Body of pancreas (tissue), 4 donors: ENCODE data around the gene RPL41. TPM values are rescaled to one million over a fixed set of nuclear protein-coding genes. Genes with fewer than 3 reads are reported as not detected.

Experiments used
- ATAC-seq: fragments of 150-250 bp; one replicate; pipeline ENCODE4 v1.9.1; 2016
- DNase-seq, 4 donors: peaks; one replicate each; pipeline ENCODE4 v3.0.0-alpha.2; 2019
- H3K27ac ChIP-seq, 4 donors: fragments of 200-600 bp; sonication (generic); 1 replicate in 3 of 4; 2 replicates in 1 of 4; pipeline versions ENCODE4 v1.5.1 to v1.6.1; 2016 to 2019; ENCODE audit warnings: mild to moderate bottlenecking in 1 of 4, mixed read lengths in 1 of 4, moderate library complexity in 1 of 4
- H3K27me3 ChIP-seq, 2 donors: fragments of 200-600 bp; sonication (generic); one replicate each; pipeline ENCODE4 v1.6.0; 2016; ENCODE audit warnings: mild to moderate bottlenecking in 1 of 2
- H3K36me3 ChIP-seq, 2 donors: fragments of 200-600 bp; sonication (generic); replicated peaks in 1 of 2; 2 replicates each; pipeline ENCODE4 v1.5.1; 2016; ENCODE audit warnings: low read depth in 2 of 2; ENCODE audit not compliant: insufficient read depth in 1 of 2
- H3K4me1 ChIP-seq: fragments of 200-600 bp; sonication (generic); one replicate; pipeline ENCODE4 v1.6.0; 2016
- H3K4me3 ChIP-seq, 2 donors: fragments of 200-600 bp; sonication (generic); 1 replicate in 1 of 2; 2 replicates in 1 of 2; pipeline ENCODE4 v1.5.1; 2016 to 2019
- H3K9me3 ChIP-seq, 3 donors: fragments of 200-600 bp; sonication (generic); 1 replicate in 2 of 3; 2 replicates in 1 of 3; pipeline ENCODE4 v1.5.1; 2016
- POLR2A ChIP-seq, 3 donors: fragments of 450-650 bp; IDR thresholded peaks; one replicate each; pipeline ENCODE4 v1.6.1; 2016; ENCODE audit warnings: antibody characterized with exemption in 3 of 3, mild to moderate bottlenecking in 2 of 3
- WGBS, 2 donors: methylation state at CpG; one replicate each; pipeline ENCODE4 v1.1.5; 2017; 5-methylcytosine and 5-hydroxymethylcytosine counted together
- intact Hi-C: fragments of 100-400 bp; cut with DNase I; formaldehyde crosslinking; loops from one replicate; pipeline ENCODE4 v1.15.1; 2023
- total RNA-seq, 2 donors: library from RNA; depleted of rRNA; stranded (reverse); fragments of >200 nt; gene quantifications; one replicate each; pipeline ENCODE4 v1.1.0, GENCODE V29; 2016
- TF ChIP-seq, protein P1 (sequence below), 7 experiments: fragments of 450-650 bp in 4 of 7; fragments of 200-600 bp in 3 of 7; sonication (generic) in 3 of 7; IDR thresholded peaks; one replicate each; pipeline ENCODE4 v1.5.1; 2016 to 2019; ENCODE audit warnings: antibody characterized with exemption in 7 of 7

RPL41 gene
- total RNA-seq, 2 donors from 2014 or later: 1,174 to 2,214 TPM

- Histone ChIP-seq H3K27me3 (no peaks in the 10 kb centered on the region), H3K9me3 (no peaks in the 10 kb centered on the region), H3K4me1 (peaks cover 41% of the 10 kb centered on the region), H3K4me3 (peak within 1 kb of the TSS; percentile 79 to 84), H3K36me3 (peaks cover 8 to 15% of the 10 kb centered on the region in 2 donors), H3K27ac (peak within 1 kb of the TSS; percentile 94 to 100 (median 98))
- ATAC-seq (peak; percentile 92), DNase-seq (peak; percentile 97 to 100 (median 98))
- TF ChIP-seq POLR2A (IDR thresholded peaks at IDR 0.05): peak; percentile 97 to 100 (median 100)
- TF ChIP-seq, protein P1, sequence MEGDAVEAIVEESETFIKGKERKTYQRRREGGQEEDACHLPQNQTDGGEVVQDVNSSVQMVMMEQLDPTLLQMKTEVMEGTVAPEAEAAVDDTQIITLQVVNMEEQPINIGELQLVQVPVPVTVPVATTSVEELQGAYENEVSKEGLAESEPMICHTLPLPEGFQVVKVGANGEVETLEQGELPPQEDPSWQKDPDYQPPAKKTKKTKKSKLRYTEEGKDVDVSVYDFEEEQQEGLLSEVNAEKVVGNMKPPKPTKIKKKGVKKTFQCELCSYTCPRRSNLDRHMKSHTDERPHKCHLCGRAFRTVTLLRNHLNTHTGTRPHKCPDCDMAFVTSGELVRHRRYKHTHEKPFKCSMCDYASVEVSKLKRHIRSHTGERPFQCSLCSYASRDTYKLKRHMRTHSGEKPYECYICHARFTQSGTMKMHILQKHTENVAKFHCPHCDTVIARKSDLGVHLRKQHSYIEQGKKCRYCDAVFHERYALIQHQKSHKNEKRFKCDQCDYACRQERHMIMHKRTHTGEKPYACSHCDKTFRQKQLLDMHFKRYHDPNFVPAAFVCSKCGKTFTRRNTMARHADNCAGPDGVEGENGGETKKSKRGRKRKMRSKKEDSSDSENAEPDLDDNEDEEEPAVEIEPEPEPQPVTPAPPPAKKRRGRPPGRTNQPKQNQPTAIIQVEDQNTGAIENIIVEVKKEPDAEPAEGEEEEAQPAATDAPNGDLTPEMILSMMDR (IDR thresholded peaks at IDR 0.05): peak in 1 of 7 experiments; percentile 6
- intact Hi-C loops: no loop called here
- WGBS, 2 donors: 0 to 1% methylated on average over 25 to 30 of the region's 30 CpGs
Measured at GRCh38 chr12:56158029-56158925, 41.8 kb downstream of the RPL41 start, which contains the start of gene MYL6. TSS of gene MYL6 (plus strand) at chr12:56158359. CDS start at chr12:56158402, 43 bp downstream.

DNA sequence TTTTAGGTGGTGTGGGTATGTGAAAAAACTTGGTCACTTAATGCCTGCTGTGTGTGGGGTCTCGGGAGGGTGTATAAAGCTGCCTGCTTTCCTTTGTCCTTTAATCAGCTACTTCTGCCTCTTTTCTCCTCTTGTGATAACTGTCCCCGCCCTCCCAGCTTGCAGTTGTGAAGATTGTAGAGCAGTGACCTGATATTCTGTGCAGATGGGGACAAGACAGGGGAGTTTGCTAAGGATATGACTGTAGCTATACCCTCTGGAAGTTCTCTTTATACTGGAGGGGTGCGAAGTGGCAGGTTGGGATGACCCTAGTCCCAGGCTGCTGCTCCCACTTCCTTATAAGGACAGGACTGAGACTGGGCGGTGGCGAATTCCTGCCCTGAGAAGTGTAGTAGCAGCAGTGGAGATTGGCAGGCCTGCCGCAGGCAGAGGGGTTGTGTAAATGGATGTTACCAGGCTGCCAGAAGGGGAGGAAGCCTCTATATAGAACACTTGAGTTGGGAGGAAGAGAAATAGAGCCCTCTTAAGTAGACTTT is 42.6 kb downstream of the RPL41 start:
- peak overlapping the region; percentile 79 to 84 for H3K4me3 ChIP-seq
- peaks cover 37% of the 10 kb centered on the region for H3K4me1 ChIP-seq
- ATAC-seq: peak; percentile 47
- H3K27ac ChIP-seq: peak overlapping the region; percentile 94 to 100 (median 98)
- DNase-seq: peak; percentile 71 to 82 (median 80)
- intact Hi-C loops: no loop called here
- no peaks in the 10 kb centered on the region for H3K9me3 ChIP-seq
- peaks cover 8 to 17% of the 10 kb centered on the region in 2 donors for H3K36me3 ChIP-seq
- H3K27me3 ChIP-seq: no peaks in the 10 kb centered on the region
- TF ChIP-seq POLR2A (IDR thresholded peaks at IDR 0.05): peak in 1 of 3 donors; percentile 21
- TF ChIP-seq, protein P1 (IDR thresholded peaks at IDR 0.05): no peak
- WGBS, 2 donors: 0% methylated on average over 6 of the region's 6 CpGs

DNA sequence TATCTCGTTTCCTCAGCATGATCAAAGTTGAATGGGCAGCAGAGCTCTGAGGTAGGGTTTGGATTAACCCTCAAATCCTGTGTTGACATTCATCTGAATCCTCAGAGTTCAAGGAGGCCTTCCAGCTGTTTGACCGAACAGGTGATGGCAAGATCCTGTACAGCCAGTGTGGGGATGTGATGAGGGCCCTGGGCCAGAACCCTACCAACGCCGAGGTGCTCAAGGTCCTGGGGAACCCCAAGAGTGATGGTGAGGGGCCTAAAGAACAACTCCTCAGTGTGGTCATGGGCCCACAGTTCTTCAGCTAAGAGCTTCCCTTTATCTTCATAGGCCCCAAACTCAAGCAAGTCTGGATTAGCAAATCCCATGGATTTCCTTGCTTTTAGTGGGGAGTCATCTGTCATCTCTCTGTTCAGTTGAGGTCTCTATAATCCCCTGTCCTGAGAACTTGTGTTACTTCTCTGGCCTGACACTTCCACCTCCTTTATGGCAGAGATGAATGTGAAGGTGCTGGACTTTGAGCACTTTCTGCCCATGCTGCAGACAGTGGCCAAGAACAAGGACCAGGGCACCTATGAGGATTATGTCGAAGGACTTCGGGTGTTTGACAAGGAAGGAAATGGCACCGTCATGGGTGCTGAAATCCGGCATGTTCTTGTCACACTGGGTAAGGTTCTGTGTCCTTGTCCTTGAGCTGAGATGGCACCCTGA is 43.2 kb downstream of the RPL41 start:
- intact Hi-C loops: no loop called here
- H3K4me3 ChIP-seq: peak overlapping the region; percentile 79 to 84
- no peak for DNase-seq
- peaks cover 8 to 20% of the 10 kb centered on the region in 2 donors for H3K36me3 ChIP-seq
- ATAC-seq: no peak
- H3K27ac ChIP-seq: peak overlapping the region; percentile 94 to 100 (median 98)
- no peaks in the 10 kb centered on the region for H3K27me3 ChIP-seq
- TF ChIP-seq, protein P1 (IDR thresholded peaks at IDR 0.05): no peak
- no peak for TF ChIP-seq POLR2A (IDR thresholded peaks at IDR 0.05)
- H3K9me3 ChIP-seq: no peaks in the 10 kb centered on the region
- peaks cover 37% of the 10 kb centered on the region for H3K4me1 ChIP-seq
- WGBS, 2 donors: 10 to 11% methylated on average over 8 of the region's 8 CpGs

- intact Hi-C loops: no loop called here
- Histone ChIP-seq H3K36me3 (peaks cover 8 to 25% of the 10 kb centered on the region in 2 donors), H3K27ac (peak overlapping the region; percentile 94 to 100 (median 98)), H3K27me3 (no peaks in the 10 kb centered on the region), H3K9me3 (no peaks in the 10 kb centered on the region), H3K4me3 (no peak overlapping the region), H3K4me1 (peaks cover 37% of the 10 kb centered on the region)
- no peak for DNase-seq
- ATAC-seq: no peak
- no peak for TF ChIP-seq POLR2A (IDR thresholded peaks at IDR 0.05)
- TF ChIP-seq, protein P1 (IDR thresholded peaks at IDR 0.05): no peak
- 50 to 55% methylated on average over 7 of the region's 7 CpGs for WGBS, 2 donors
Measured at GRCh38 chr12:56160193-56160763, 43.8 kb downstream of the RPL41 start.
